Measurements from ENCODE around the gene BLTP2.

BLTP2 gene

GRCh38 chr17:28644787-28645575 is at the start of gene BLTP2:
Gene BLTP2 (minus strand): TSS chr17:28645158. CDS start chr17:28645056, 102 bp downstream.
- TF ChIP-seq ZFX (IDR thresholded peaks at IDR 0.05; ENCODE audit: borderline replicate concordance) (no peak), CTCF (IDR thresholded peaks at IDR 0.05) (no peak)
- peak within 1 kb of the TSS; percentile 84 for H3K27ac ChIP-seq

DNA sequence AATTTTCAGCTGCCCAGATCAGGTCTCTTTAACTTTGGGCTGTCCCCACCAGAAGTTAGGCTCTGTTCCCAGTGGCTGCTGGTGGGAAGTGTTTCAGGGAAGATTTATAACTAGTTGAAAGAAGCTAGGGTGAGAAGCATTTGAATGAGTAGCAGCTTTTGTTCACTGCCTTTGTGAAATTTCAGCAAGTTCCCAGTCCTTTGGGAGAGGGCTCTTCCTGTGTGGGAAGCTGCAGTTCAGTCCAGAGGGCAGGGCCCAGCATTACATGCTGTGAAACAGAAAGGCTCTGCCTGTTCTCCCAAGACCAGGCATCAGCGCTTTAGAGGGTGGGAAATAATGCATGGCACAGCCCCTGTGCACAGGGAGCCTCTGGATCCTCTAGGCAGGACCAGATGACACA is 48.9 kb upstream of the BLTP2 start:
- no peak for TF ChIP-seq ZFX (IDR thresholded peaks at IDR 0.05; ENCODE audit: borderline replicate concordance)
- no peak for TF ChIP-seq CTCF (IDR thresholded peaks at IDR 0.05)
- H3K27ac ChIP-seq, result 0 out of 2 replicates have a peak overlapping the region, but pooled peaks have one; percentile 8

GRCh38 chr17:28689011-28689410 is 44.1 kb upstream of the BLTP2 start:
- no peak for TF ChIP-seq ZFX (IDR thresholded peaks at IDR 0.05; ENCODE audit: borderline replicate concordance)

GRCh38 chr17:28688481-28688880 is 43.5 kb upstream of the BLTP2 start:
- TF ChIP-seq ZFX (IDR thresholded peaks at IDR 0.05; ENCODE audit: borderline replicate concordance) (no peak), CTCF (IDR thresholded peaks at IDR 0.05) (no peak)
- H3K27ac ChIP-seq, result 0 out of 2 replicates have a peak overlapping the region, but pooled peaks have one; percentile 2

More at GRCh38 chr17:28689011-28689410, 44.1 kb upstream of the BLTP2 start:
- H3K27ac ChIP-seq, result no peak overlapping the region

GRCh38 chr17:28686296-28686695 is 41.3 kb upstream of the BLTP2 start:
- TF ChIP-seq CTCF (IDR thresholded peaks at IDR 0.05) (no peak), ZFX (IDR thresholded peaks at IDR 0.05; ENCODE audit: borderline replicate concordance) (no peak)
- no peak overlapping the region for H3K27ac ChIP-seq

- H3K27ac ChIP-seq, result peak overlapping the region; percentile 22; the same call in 1 of the 2 replicates
- TF ChIP-seq CTCF (IDR thresholded peaks at IDR 0.05), result no peak
- TF ChIP-seq ZFX (IDR thresholded peaks at IDR 0.05; ENCODE audit: borderline replicate concordance), result no peak
These were observed 40.4 kb upstream of the BLTP2 start for GRCh38 chr17:28685366-28685765.

DNA sequence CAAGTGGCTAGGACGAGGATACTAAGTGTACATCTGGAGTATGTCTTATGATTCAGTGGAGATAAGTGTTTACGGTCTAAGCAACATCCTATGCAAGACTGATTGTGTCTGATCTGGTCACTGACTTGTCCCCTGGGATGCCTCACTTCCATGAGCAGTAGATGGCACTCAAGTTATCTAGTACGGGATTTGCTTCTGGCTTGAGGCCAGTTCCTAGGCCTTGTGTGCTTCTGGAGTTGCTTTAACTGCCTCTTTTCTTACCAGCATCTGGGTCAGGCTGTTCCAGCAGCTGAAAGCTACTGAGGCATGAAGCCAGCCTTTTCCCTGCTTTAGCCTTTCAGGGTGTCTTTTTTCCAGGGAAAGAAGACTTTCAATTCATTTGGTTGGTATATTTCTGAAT is 40.0 kb upstream of the BLTP2 start:
- TF ChIP-seq CTCF (IDR thresholded peaks at IDR 0.05), result peak; percentile 65
- no peak for TF ChIP-seq ZFX (IDR thresholded peaks at IDR 0.05; ENCODE audit: borderline replicate concordance)
- peak overlapping the region; percentile 22; the same call in 1 of the 2 replicates for H3K27ac ChIP-seq

All from 22Rv1 (cell line).